ENCODE results near the gene GFY.

DNA sequence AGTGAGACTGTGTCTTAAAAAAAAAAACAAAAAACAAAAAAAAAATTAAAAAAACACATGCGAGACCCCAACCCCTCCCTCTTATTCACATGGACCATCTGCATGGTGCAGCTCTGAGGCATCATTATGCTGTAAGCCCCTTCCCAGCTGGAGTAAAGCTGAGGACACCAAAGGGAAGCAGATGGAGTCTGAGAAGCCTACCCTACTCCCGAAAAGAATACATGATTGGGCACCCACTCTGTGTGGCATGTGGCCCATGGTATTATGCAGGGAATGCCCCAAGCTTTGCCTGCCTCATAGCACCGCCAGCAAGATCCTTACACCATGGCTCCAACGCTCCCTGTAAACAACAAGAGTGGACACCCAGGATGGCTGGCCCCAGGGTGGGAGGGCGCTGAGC is 6.7 kb upstream of the GFY start:
- TF ChIP-seq ZNF274 (IDR thresholded peaks at IDR 0.05; ENCODE audit: low read depth, low read length), result no peak
- no peak for TF ChIP-seq SUZ12 (IDR thresholded peaks at IDR 0.05; ENCODE audit: extremely low read depth, insufficient read depth, insufficient read length)
- no peak for TF ChIP-seq YY1 (IDR thresholded peaks at IDR 0.05; ENCODE audit: insufficient read depth, insufficient read length)

Measured in NT2/D1 (cell line).